ENCODE measurements around the gene TNFSF12.

Gene TNFSF12

GRCh38 chr17:7548585-7549400 lies at the start of gene TNFSF12:
Gene TNFSF12, plus strand, starts transcription at chr17:7549058. Its CDS starts 96 bp downstream, at chr17:7549154.
- DNase-seq = peak; percentile 27

- DNase-seq = no peak
Observed at GRCh38 chr17:7499161-7499560, 49.7 kb upstream of the TNFSF12 start.

- no peak for DNase-seq
Observed at GRCh38 chr17:7501729-7502128, 47.1 kb upstream of the TNFSF12 start.

- no peak for DNase-seq
Observed at GRCh38 chr17:7502171-7502847, 46.5 kb upstream of the TNFSF12 start.

GRCh38 chr17:7502987-7503386 lies 45.9 kb upstream of the TNFSF12 start:
- DNase-seq = peak; percentile 36

GRCh38 chr17:7503521-7503920 lies 45.3 kb upstream of the TNFSF12 start:
- no peak for DNase-seq

- no peak for DNase-seq
Observed at GRCh38 chr17:7508145-7508544, 40.7 kb upstream of the TNFSF12 start.

GRCh38 chr17:7508846-7509245 lies 40.0 kb upstream of the TNFSF12 start:
- DNase-seq = no peak

GRCh38 chr17:7509937-7510336 lies 38.9 kb upstream of the TNFSF12 start:
- DNase-seq = no peak

- no peak for DNase-seq
Observed at GRCh38 chr17:7511108-7511507, 37.8 kb upstream of the TNFSF12 start.

GRCh38 chr17:7512105-7512504 lies 36.8 kb upstream of the TNFSF12 start:
- DNase-seq = no peak

GRCh38 chr17:7512824-7513540 lies 35.9 kb upstream of the TNFSF12 start:
- DNase-seq = no peak

GRCh38 chr17:7513850-7514419 lies 34.9 kb upstream of the TNFSF12 start:
- DNase-seq = no peak

- no peak for DNase-seq
Observed at GRCh38 chr17:7515911-7516610, 32.8 kb upstream of the TNFSF12 start.

- DNase-seq = peak; percentile 80
Observed at GRCh38 chr17:7523033-7523432, 25.8 kb upstream of the TNFSF12 start.

- no peak for DNase-seq
Observed at GRCh38 chr17:7528842-7529241, 20.0 kb upstream of the TNFSF12 start.

- DNase-seq = no peak
Observed at GRCh38 chr17:7530023-7530900, 18.6 kb upstream of the TNFSF12 start.

GRCh38 chr17:7538050-7538449 lies 10.8 kb upstream of the TNFSF12 start:
- no peak for DNase-seq

- DNase-seq = no peak
Observed at GRCh38 chr17:7538891-7539545, 9.8 kb upstream of the TNFSF12 start.

- no peak for DNase-seq
Observed at GRCh38 chr17:7541074-7541621, 7.7 kb upstream of the TNFSF12 start.

GRCh38 chr17:7544911-7545310 lies 3.9 kb upstream of the TNFSF12 start:
- no peak for DNase-seq
